ENCODE measurements around the gene PPIA.

- no peak for TF ChIP-seq POLR2A (IDR thresholded peaks at IDR 0.05)
- no peak for TF ChIP-seq CTCF (IDR thresholded peaks at IDR 0.05)
Observed at GRCh38 chr7:44769776-44770294, 26.6 kb upstream of the PPIA start.

Measured in testis (tissue), 2 donors.